Breast epithelium (tissue), 3 donors: ENCODE data around the gene SERPINB8.

Source experiments
- CTCF ChIP-seq, 3 donors: fragments of 450-650 bp; IDR thresholded peaks; one replicate each; pipeline ENCODE4 v1.5.1; 2016 to 2017; ENCODE audit warnings: antibody characterized with exemption in 3 of 3, mild to moderate bottlenecking in 3 of 3, moderate library complexity in 3 of 3
- POLR2A ChIP-seq: fragments of 450-650 bp; IDR thresholded peaks from one replicate; pipeline ENCODE4 v1.6.1; 2016; ENCODE audit warnings: antibody characterized with exemption, mild to moderate bottlenecking, moderate library complexity
- POLR2AphosphoS5 ChIP-seq, 3 donors: sonication (generic); formaldehyde crosslinking; IDR thresholded peaks; one replicate each; pipeline ENCODE4 v1.6.1; 2017; ENCODE audit warnings: antibody characterized with exemption in 3 of 3

GRCh38 chr18:63980027-63980426 is 10.1 kb downstream of the SERPINB8 start:
- TF ChIP-seq CTCF (IDR thresholded peaks at IDR 0.05): no peak
- no peak for TF ChIP-seq POLR2A
- TF ChIP-seq POLR2AphosphoS5 (IDR thresholded peaks at IDR 0.05): no peak
